WTC11 (cell line): Measurements from ENCODE around the gene NECTIN4. TPM values are rescaled to one million over a fixed set of nuclear protein-coding genes. Genes with fewer than 3 reads are reported as not detected.
"Not testable (repeated sequence)": the region's sequence is repeated elsewhere in the genome, so short reads cannot be mapped to it uniquely, and the experiment has no call there.

ENCODE experiments used
- ATAC-seq: fragments of 200-7000 bp; cut with Tn5 transposase; 2 replicates; pipeline ENCODE4 v1.10.0; 2021; ENCODE audit warnings: mild to moderate bottlenecking, moderate library complexity
- CTCF ChIA-PET: fragments of 300-600 bp; sonication (Branson Sonifier 250); formaldehyde crosslinking; loops from one replicate; lab custom pipeline; 2021; ENCODE audit warnings: antibody characterized with exemption; lab: Charles Lee
- POLR2A ChIA-PET: fragments of 350-600 bp; sonication (Branson Sonifier 250); formaldehyde crosslinking; loops from one replicate; lab custom pipeline; 2021; ENCODE audit warnings: antibody characterized with exemption; lab: Charles Lee
- DNase-seq: peaks from one replicate; pipeline ENCODE4 v3.0.0; 2021; ENCODE audit warnings: low spot score
- H3K27ac Mint-ChIP-seq: 2 replicates; pipeline ENCODE4 v1.8.0; 2021; ENCODE audit warnings: mixed read lengths
- H3K27me3 Mint-ChIP-seq: 2 replicates; pipeline ENCODE4 v1.8.0; 2021; ENCODE audit warnings: low read depth, mild to moderate bottlenecking, moderate library complexity, mixed read lengths
- H3K36me3 Mint-ChIP-seq: 2 replicates; pipeline ENCODE4 v1.8.0; 2021; ENCODE audit warnings: mixed read lengths
- H3K4me1 Mint-ChIP-seq: 2 replicates; pipeline ENCODE4 v1.8.0; 2022; ENCODE audit warnings: mixed read lengths
- H3K4me3 Mint-ChIP-seq: 2 replicates; pipeline ENCODE4 v1.8.0; 2021; ENCODE audit warnings: mild to moderate bottlenecking, moderate library complexity, mixed read lengths
- H3K9me3 Mint-ChIP-seq: 2 replicates; pipeline ENCODE4 v1.8.0; 2021; ENCODE audit warnings: mixed read lengths
- FOXJ3 ChIP-seq: sonication (generic); formaldehyde crosslinking; IDR thresholded peaks from 2 replicates; pipeline ENCODE4 v1.9.0; 2021; ENCODE audit warnings: missing genetic modification reagents, mild to moderate bottlenecking, borderline replicate concordance
- JAZF1 ChIP-seq: fragments of 250-450 bp; sonication (Bioruptor Pico); IDR thresholded peaks from 2 replicates; pipeline ENCODE4 v1.9.0; 2021; ENCODE audit warnings: moderate library complexity, mild to moderate bottlenecking, inconsistent platforms
- MXD4 ChIP-seq: fragments of 250-450 bp; sonication (Bioruptor Pico); IDR thresholded peaks from 2 replicates; pipeline ENCODE4 v1.8.0; 2021; ENCODE audit warnings: mild to moderate bottlenecking, moderate library complexity, borderline replicate concordance
- RELA ChIP-seq: sonication (generic); formaldehyde crosslinking; IDR thresholded peaks from 2 replicates; pipeline ENCODE4 v1.8.1; 2022; ENCODE audit warnings: missing genetic modification reagents, mild to moderate bottlenecking, borderline replicate concordance
- SP1 ChIP-seq: sonication (generic); formaldehyde crosslinking; conservative IDR thresholded peaks from 2 replicates; pipeline ENCODE4 v1.8.1; 2022; ENCODE audit warnings: missing genetic modification reagents
- TCF7 ChIP-seq: sonication (generic); formaldehyde crosslinking; IDR thresholded peaks from 2 replicates; pipeline ENCODE4 v1.8.0; 2022; ENCODE audit warnings: mild to moderate bottlenecking, low read depth, missing genetic modification reagents, moderate library complexity
- TEAD1 ChIP-seq: sonication (generic); formaldehyde crosslinking; IDR thresholded peaks from 2 replicates; pipeline ENCODE4 v1.8.0; 2022; ENCODE audit warnings: mild to moderate bottlenecking, missing genetic modification reagents
- TP53 ChIP-seq: sonication (generic); formaldehyde crosslinking; IDR thresholded peaks from 2 replicates; pipeline ENCODE4 v1.8.1; 2023; ENCODE audit warnings: mild to moderate bottlenecking, missing genetic modification reagents
- total RNA-seq: library from RNA; stranded (reverse); gene quantifications from 3 replicates; pipeline ENCODE4 v1.2.3, GENCODE V29; 2021
- TF ChIP-seq, protein P1 (sequence below): sonication (generic); formaldehyde crosslinking; IDR thresholded peaks from 2 replicates; pipeline ENCODE4 v1.8.0; 2022; ENCODE audit warnings: mild to moderate bottlenecking, missing genetic modification reagents
- TF ChIP-seq, protein P2 (sequence below): sonication (generic); formaldehyde crosslinking; IDR thresholded peaks from 2 replicates; pipeline ENCODE4 v1.8.0; 2022; ENCODE audit warnings: missing genetic modification reagents
- TF ChIP-seq, protein P3 (sequence below): sonication (generic); formaldehyde crosslinking; IDR thresholded peaks from 2 replicates; pipeline ENCODE4 v1.8.1; 2022; ENCODE audit warnings: mild to moderate bottlenecking, missing genetic modification reagents, moderate library complexity, borderline replicate concordance
- TF ChIP-seq, protein P4 (sequence below): fragments of 250-450 bp; sonication (Bioruptor Pico); IDR thresholded peaks from 2 replicates; pipeline ENCODE4 v1.9.0; 2021; ENCODE audit warnings: mild to moderate bottlenecking
- TF ChIP-seq, protein P5 (sequence below): sonication (generic); formaldehyde crosslinking; IDR thresholded peaks from 2 replicates; pipeline ENCODE4 v1.8.1; 2023; ENCODE audit warnings: mild to moderate bottlenecking, missing genetic modification reagents
- TF ChIP-seq, protein P6 (sequence below): fragments of 250-450 bp; sonication (Bioruptor Pico); IDR thresholded peaks from 2 replicates; pipeline ENCODE4 v1.8.0; 2021; ENCODE audit warnings: mild to moderate bottlenecking

The NECTIN4 gene
- total RNA-seq, 1 experiment from 2014 or later = 1.7 TPM

DNA sequence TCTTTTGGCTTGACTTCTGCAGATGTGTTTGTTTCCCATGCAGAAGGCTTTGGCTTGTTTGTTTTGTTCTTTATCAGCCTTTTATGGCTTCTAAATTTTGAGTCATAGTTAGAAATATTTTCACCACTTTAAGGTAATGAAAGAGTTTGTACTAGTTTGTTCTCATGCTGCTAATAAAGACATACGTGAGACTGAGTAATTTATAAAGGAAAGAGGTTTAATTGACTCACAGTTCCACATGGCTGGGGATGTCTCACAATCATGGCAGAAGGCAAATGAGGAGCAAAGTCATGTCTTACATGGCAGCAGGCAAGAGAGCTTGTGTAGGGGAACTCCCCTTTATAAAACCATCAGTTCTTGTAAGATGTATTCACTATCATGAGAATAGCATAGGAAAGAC, 62.4 kb downstream of the NECTIN4 start:
- DNase-seq, POLR2A ChIA-PET, ATAC-seq, H3K4me3 Mint-ChIP-seq, H3K27me3 Mint-ChIP-seq, H3K4me1 Mint-ChIP-seq, H3K9me3 Mint-ChIP-seq: not testable (repeated sequence)
- Mint-ChIP-seq H3K27ac (peak overlapping the region; percentile 54), H3K36me3 (peaks cover 22% of the 10 kb centered on the region)
- CTCF ChIA-PET = interaction anchor here (0.6 to 1.0 kb wide), 3 partner anchors 36 to 389 kb away, joined by 3 to 4 read pairs (median 3); partner anchors contain the start of gene KLHDC9

DNA sequence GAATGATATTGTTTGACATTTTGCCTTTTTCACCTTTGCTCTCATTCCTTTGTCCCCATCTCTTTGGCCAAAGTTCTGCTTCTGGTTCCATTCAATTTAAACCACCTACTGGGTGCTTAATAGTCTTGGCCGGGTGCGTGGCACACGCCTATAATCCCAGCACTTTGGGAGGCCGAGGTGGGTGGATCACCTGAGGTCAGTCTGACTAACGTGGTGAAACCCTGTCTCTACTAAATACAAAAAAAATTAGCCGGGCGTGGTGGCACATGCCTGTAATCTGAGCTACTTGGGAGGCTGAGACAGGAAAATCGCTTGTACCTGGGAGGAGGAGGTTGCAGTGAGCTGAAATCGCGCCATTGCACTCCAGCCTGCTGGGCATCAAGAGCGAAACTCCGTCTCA, 66.9 kb downstream of the NECTIN4 start:
- H3K27me3 Mint-ChIP-seq, DNase-seq, ATAC-seq, H3K9me3 Mint-ChIP-seq, H3K36me3 Mint-ChIP-seq: not testable (repeated sequence)
- CTCF ChIA-PET = interaction anchor here (1.2 to 3.6 kb wide), 6 partner anchors 10 to 69 kb away, joined by 3 to 47 read pairs (median 15); partner anchors contain the start of gene TSTD1
- Mint-ChIP-seq H3K4me1 (peaks cover 40% of the 10 kb centered on the region), H3K27ac (peak overlapping the region; percentile 100), H3K4me3 (peak overlapping the region; percentile 87)
- POLR2A ChIA-PET = interaction anchor here (1.0 to 2.8 kb wide), 3 partner anchors 10 to 131 kb away, joined by 3 to 24 read pairs (median 15); partner anchors contain the start of genes UFC1 and USF1

DNA sequence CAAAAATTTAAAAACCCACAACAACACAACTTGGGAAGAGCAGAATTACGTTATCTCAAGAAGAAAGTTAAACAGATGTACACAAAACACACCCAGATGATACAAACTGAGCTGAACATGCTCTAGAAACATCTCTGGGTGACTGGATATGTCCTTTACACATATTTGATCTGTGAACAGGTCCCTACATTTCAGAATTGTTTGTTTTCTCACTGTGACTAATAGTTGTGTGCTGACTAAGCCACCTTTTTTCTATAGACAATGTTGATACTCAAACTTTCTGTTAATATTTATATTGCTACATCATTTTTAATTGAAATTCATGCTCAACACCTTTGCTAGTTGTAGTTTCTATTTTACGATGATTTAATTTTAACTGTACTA, 67.4 kb downstream of the NECTIN4 start:
- peaks cover 1% of the 10 kb centered on the region for H3K36me3 Mint-ChIP-seq
- H3K27ac Mint-ChIP-seq = peak overlapping the region; percentile 100
- ChIA-PET POLR2A (interaction anchor here (0.8 to 2.8 kb wide), 10 partner anchors 10 to 132 kb away, joined by 3 to 24 read pairs (median 8); partner anchors contain the start of genes TSTD1, UFC1 and USF1), CTCF (interaction anchor here (0.7 to 3.6 kb wide), 15 partner anchors 10 to 730 kb away, joined by 3 to 47 read pairs (median 6); partner anchors contain the start of genes PPOX, TSTD1 and USF1)
- peak overlapping the region; percentile 87 for H3K4me3 Mint-ChIP-seq
- ATAC-seq (no peak), DNase-seq (no peak)
- H3K4me1 Mint-ChIP-seq = peaks cover 44% of the 10 kb centered on the region
- TF ChIP-seq JAZF1 (0 out of 2 replicates have a peak, but pooled peaks have one; percentile 16), TCF7 (CRISPR knock-in tag) (no peak)
- H3K27me3 Mint-ChIP-seq = no peaks in the 10 kb centered on the region
- H3K9me3 Mint-ChIP-seq = no peaks in the 10 kb centered on the region

DNA sequence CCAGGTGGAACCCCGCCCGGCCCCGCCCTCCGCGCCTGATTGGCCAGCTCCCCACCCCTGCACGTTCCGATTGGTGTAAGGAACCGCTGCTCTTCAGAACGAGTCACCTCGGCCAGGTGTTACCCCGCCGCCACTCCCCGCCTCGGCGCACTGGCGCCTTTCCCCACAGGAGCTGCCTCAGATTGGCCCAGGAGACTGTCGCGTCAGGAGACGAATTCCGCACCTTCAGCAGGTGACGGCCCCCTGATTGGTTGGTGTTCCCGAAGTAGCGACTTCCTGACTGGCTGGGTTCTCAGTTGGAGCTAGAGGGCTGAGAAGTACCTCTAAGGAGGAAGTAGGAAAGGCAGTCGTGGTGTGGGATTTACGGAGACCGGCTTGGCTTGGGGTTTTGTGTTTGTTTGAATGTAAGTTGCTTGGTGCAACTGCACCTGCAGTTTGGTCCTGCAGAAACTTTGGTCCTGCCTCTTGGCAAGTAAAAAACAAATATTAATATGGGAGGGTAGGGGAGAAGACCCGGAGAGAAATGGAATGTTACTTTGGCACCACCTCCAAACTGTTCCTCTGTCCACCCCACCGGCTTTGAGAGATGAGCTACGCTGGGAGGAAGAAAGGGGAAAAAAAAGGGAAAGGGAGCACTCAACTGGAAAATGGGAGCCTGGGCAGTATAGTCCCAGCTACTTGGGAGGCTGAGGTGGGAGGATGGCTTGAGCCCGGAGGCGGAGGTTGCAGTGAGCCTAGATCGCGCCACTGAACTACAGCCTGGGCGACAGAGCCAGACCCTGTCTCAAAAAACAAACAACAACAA, 68.0 kb downstream of the NECTIN4 start:
- ATAC-seq = peak; percentile 96
- Mint-ChIP-seq H3K27me3 (no peaks in the 10 kb centered on the region), H3K4me1 (peaks cover 50% of the 10 kb centered on the region), H3K9me3 (no peaks in the 10 kb centered on the region), H3K36me3 (peaks cover 2% of the 10 kb centered on the region; the same call in 1 of the 2 replicates), H3K27ac (peak overlapping the region; percentile 100), H3K4me3 (peak overlapping the region; percentile 87)
- peak; percentile 99 for DNase-seq
- CTCF ChIA-PET = interaction anchor here (0.6 to 3.6 kb wide), 27 partner anchors 11 to 852 kb away, joined by 3 to 47 read pairs (median 5); partner anchors contain the start of genes ADAMTS4, KLHDC9, PPOX and TOMM40L
- POLR2A ChIA-PET = interaction anchor here (0.5 to 2.8 kb wide), 21 partner anchors 10 to 353 kb away, joined by 3 to 24 read pairs (median 4); partner anchors contain the start of genes DEDD, KLHDC9, NDUFS2 and TSTD1
- TF ChIP-seq RELA (CRISPR knock-in tag) = no peak
- TF ChIP-seq, protein P1, sequence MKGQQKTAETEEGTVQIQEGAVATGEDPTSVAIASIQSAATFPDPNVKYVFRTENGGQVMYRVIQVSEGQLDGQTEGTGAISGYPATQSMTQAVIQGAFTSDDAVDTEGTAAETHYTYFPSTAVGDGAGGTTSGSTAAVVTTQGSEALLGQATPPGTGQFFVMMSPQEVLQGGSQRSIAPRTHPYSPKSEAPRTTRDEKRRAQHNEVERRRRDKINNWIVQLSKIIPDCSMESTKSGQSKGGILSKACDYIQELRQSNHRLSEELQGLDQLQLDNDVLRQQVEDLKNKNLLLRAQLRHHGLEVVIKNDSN (CRISPR knock-in tag) = peak; percentile 62; the same call in 1 of the 2 replicates
- TF ChIP-seq, protein P2, sequence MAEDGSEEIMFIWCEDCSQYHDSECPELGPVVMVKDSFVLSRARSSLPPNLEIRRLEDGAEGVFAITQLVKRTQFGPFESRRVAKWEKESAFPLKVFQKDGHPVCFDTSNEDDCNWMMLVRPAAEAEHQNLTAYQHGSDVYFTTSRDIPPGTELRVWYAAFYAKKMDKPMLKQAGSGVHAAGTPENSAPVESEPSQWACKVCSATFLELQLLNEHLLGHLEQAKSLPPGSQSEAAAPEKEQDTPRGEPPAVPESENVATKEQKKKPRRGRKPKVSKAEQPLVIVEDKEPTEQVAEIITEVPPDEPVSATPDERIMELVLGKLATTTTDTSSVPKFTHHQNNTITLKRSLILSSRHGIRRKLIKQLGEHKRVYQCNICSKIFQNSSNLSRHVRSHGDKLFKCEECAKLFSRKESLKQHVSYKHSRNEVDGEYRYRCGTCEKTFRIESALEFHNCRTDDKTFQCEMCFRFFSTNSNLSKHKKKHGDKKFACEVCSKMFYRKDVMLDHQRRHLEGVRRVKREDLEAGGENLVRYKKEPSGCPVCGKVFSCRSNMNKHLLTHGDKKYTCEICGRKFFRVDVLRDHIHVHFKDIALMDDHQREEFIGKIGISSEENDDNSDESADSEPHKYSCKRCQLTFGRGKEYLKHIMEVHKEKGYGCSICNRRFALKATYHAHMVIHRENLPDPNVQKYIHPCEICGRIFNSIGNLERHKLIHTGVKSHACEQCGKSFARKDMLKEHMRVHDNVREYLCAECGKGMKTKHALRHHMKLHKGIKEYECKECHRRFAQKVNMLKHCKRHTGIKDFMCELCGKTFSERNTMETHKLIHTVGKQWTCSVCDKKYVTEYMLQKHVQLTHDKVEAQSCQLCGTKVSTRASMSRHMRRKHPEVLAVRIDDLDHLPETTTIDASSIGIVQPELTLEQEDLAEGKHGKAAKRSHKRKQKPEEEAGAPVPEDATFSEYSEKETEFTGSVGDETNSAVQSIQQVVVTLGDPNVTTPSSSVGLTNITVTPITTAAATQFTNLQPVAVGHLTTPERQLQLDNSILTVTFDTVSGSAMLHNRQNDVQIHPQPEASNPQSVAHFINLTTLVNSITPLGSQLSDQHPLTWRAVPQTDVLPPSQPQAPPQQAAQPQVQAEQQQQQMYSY (CRISPR knock-in tag) = peak; percentile 59
- TF ChIP-seq, protein P3, sequence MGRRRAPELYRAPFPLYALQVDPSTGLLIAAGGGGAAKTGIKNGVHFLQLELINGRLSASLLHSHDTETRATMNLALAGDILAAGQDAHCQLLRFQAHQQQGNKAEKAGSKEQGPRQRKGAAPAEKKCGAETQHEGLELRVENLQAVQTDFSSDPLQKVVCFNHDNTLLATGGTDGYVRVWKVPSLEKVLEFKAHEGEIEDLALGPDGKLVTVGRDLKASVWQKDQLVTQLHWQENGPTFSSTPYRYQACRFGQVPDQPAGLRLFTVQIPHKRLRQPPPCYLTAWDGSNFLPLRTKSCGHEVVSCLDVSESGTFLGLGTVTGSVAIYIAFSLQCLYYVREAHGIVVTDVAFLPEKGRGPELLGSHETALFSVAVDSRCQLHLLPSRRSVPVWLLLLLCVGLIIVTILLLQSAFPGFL (CRISPR knock-in tag) = no peak
- TF ChIP-seq TP53 (CRISPR knock-in tag) = no peak
- TF ChIP-seq TEAD1 (CRISPR knock-in tag) = peak; percentile 93
- TF ChIP-seq, protein P4, sequence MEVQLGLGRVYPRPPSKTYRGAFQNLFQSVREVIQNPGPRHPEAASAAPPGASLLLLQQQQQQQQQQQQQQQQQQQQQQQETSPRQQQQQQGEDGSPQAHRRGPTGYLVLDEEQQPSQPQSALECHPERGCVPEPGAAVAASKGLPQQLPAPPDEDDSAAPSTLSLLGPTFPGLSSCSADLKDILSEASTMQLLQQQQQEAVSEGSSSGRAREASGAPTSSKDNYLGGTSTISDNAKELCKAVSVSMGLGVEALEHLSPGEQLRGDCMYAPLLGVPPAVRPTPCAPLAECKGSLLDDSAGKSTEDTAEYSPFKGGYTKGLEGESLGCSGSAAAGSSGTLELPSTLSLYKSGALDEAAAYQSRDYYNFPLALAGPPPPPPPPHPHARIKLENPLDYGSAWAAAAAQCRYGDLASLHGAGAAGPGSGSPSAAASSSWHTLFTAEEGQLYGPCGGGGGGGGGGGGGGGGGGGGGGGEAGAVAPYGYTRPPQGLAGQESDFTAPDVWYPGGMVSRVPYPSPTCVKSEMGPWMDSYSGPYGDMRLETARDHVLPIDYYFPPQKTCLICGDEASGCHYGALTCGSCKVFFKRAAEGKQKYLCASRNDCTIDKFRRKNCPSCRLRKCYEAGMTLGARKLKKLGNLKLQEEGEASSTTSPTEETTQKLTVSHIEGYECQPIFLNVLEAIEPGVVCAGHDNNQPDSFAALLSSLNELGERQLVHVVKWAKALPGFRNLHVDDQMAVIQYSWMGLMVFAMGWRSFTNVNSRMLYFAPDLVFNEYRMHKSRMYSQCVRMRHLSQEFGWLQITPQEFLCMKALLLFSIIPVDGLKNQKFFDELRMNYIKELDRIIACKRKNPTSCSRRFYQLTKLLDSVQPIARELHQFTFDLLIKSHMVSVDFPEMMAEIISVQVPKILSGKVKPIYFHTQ (CRISPR knock-in tag) = no peak
- TF ChIP-seq MXD4 = no peak
- TF ChIP-seq, protein P5, sequence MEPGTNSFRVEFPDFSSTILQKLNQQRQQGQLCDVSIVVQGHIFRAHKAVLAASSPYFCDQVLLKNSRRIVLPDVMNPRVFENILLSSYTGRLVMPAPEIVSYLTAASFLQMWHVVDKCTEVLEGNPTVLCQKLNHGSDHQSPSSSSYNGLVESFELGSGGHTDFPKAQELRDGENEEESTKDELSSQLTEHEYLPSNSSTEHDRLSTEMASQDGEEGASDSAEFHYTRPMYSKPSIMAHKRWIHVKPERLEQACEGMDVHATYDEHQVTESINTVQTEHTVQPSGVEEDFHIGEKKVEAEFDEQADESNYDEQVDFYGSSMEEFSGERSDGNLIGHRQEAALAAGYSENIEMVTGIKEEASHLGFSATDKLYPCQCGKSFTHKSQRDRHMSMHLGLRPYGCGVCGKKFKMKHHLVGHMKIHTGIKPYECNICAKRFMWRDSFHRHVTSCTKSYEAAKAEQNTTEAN (CRISPR knock-in tag) = peak; percentile 10; the same call in 1 of the 2 replicates
- TF ChIP-seq, protein P6, sequence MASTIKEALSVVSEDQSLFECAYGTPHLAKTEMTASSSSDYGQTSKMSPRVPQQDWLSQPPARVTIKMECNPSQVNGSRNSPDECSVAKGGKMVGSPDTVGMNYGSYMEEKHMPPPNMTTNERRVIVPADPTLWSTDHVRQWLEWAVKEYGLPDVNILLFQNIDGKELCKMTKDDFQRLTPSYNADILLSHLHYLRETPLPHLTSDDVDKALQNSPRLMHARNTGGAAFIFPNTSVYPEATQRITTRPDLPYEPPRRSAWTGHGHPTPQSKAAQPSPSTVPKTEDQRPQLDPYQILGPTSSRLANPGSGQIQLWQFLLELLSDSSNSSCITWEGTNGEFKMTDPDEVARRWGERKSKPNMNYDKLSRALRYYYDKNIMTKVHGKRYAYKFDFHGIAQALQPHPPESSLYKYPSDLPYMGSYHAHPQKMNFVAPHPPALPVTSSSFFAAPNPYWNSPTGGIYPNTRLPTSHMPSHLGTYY (CRISPR knock-in tag) = no peak
- TF ChIP-seq SP1 (CRISPR knock-in tag) = peak; percentile 70; the same call in 1 of the 2 replicates
- TF ChIP-seq FOXJ3 (CRISPR knock-in tag) = no peak
